ENCODE data around the gene LBX2. TPM values are rescaled to one million over a fixed set of nuclear protein-coding genes. Genes with fewer than 3 reads are reported as not detected.

LBX2 gene
- total RNA-seq = under 1 TPM in 1 of 2 experiments, not detected in 1; 0.25 TPM

GRCh38 chr2:74499267-74499939 is at the start of gene LBX2:
LBX2 (minus strand) TSS chr2:74499603; CDS start chr2:74499537, 66 bp downstream.
- ChIA-PET CTCF (interaction anchor here (0.9 to 5.6 kb wide), 3 partner anchors 10 to 17 kb away, joined by 3 to 38 read pairs (median 4); partner anchors contain the start of genes CCDC142 and TTC31), POLR2A (no interaction called here)
- Mint-ChIP-seq H3K27me3 (peaks cover 60% of the 10 kb centered on the region), H3K36me3 (ENCODE audit: low read depth) (peaks cover 22% of the 10 kb centered on the region), H3K4me1 (peaks cover 48% of the 10 kb centered on the region), H3K4me3 (peak within 1 kb of the TSS; percentile 79), H3K27ac (peak within 1 kb of the TSS; percentile 77), H3K9me3 (no peaks in the 10 kb centered on the region)
- DNase-seq = peak; percentile 41

GRCh38 chr2:74548285-74548899 is 49.0 kb upstream of the LBX2 start:
- Mint-ChIP-seq H3K36me3 (ENCODE audit: low read depth) (no peaks in the 10 kb centered on the region), H3K9me3 (no peaks in the 10 kb centered on the region), H3K27me3 (peaks cover 62% of the 10 kb centered on the region), H3K4me1 (peaks cover 16% of the 10 kb centered on the region), H3K27ac (no peak overlapping the region), H3K4me3 (peak overlapping the region; percentile 55)
- ChIA-PET CTCF (interaction anchor here (0.6 to 1.1 kb wide), 2 partner anchors 75 to 1354 kb away, joined by 3 to 4 read pairs; partner anchors contain the start of gene MRPL53), POLR2A (no interaction called here)
- DNase-seq = no peak

GRCh38 chr2:74546004-74546403 is 46.6 kb upstream of the LBX2 start:
- no peak for DNase-seq
- peaks cover 62% of the 10 kb centered on the region for H3K27me3 Mint-ChIP-seq
- H3K27ac Mint-ChIP-seq = no peak overlapping the region
- no peak overlapping the region for H3K4me3 Mint-ChIP-seq
- H3K36me3 Mint-ChIP-seq (ENCODE audit: low read depth) = no peaks in the 10 kb centered on the region
- H3K4me1 Mint-ChIP-seq = peaks cover 10% of the 10 kb centered on the region
- POLR2A ChIA-PET = no interaction called here
- CTCF ChIA-PET = interaction anchor here (0.7 to 1.7 kb wide), 4 partner anchors 10 to 42 kb away, joined by 3 to 5 read pairs (median 4); no protein-coding TSS in a partner anchor
- H3K9me3 Mint-ChIP-seq = no peaks in the 10 kb centered on the region

GRCh38 chr2:74544634-74545033 is 45.2 kb upstream of the LBX2 start:
- Mint-ChIP-seq H3K9me3 (no peaks in the 10 kb centered on the region), H3K27me3 (peaks cover 54% of the 10 kb centered on the region), H3K27ac (no peak overlapping the region), H3K4me1 (peaks cover 8% of the 10 kb centered on the region), H3K4me3 (no peak overlapping the region), H3K36me3 (ENCODE audit: low read depth) (no peaks in the 10 kb centered on the region)
- CTCF ChIA-PET = interaction anchor here (0.8 to 1.4 kb wide), 3 partner anchors 13 to 32 kb away, joined by 3 to 5 read pairs (median 4); no protein-coding TSS in a partner anchor
- POLR2A ChIA-PET = no interaction called here
- no peak for DNase-seq

- no peak overlapping the region for H3K4me3 Mint-ChIP-seq
- DNase-seq = no peak
- H3K4me1 Mint-ChIP-seq = peaks cover 10% of the 10 kb centered on the region
- no peaks in the 10 kb centered on the region for H3K36me3 Mint-ChIP-seq (ENCODE audit: low read depth)
- ChIA-PET CTCF (interaction anchor here (3.4 kb wide), 1 partner anchor 12 kb away, joined by 16 read pairs; the partner anchor contains the start of gene HTRA2), POLR2A (no interaction called here)
- no peaks in the 10 kb centered on the region for H3K9me3 Mint-ChIP-seq
- H3K27me3 Mint-ChIP-seq = peaks cover 56% of the 10 kb centered on the region
- no peak overlapping the region for H3K27ac Mint-ChIP-seq
Measured at GRCh38 chr2:74542978-74543377, 43.6 kb upstream of the LBX2 start.

GRCh38 chr2:74540291-74540690 is 40.9 kb upstream of the LBX2 start:
- peaks cover 10% of the 10 kb centered on the region for H3K4me1 Mint-ChIP-seq
- POLR2A ChIA-PET = no interaction called here
- no peaks in the 10 kb centered on the region for H3K36me3 Mint-ChIP-seq (ENCODE audit: low read depth)
- H3K27me3 Mint-ChIP-seq = peaks cover 43% of the 10 kb centered on the region
- CTCF ChIA-PET = interaction anchor here (1.0 to 3.4 kb wide), 4 partner anchors 9 to 39 kb away, joined by 4 to 16 read pairs (median 4); partner anchors contain the start of gene HTRA2
- H3K27ac Mint-ChIP-seq = no peak overlapping the region
- no peaks in the 10 kb centered on the region for H3K9me3 Mint-ChIP-seq
- H3K4me3 Mint-ChIP-seq = no peak overlapping the region
- no peak for DNase-seq

- Mint-ChIP-seq H3K4me1 (peaks cover 10% of the 10 kb centered on the region), H3K4me3 (no peak overlapping the region), H3K27me3 (peaks cover 34% of the 10 kb centered on the region), H3K36me3 (ENCODE audit: low read depth) (no peaks in the 10 kb centered on the region), H3K27ac (no peak overlapping the region), H3K9me3 (no peaks in the 10 kb centered on the region)
- DNase-seq = no peak
- CTCF ChIA-PET = interaction anchor here (0.9 to 2.1 kb wide), 7 partner anchors 9 to 418 kb away, joined by 3 to 7 read pairs (median 4); partner anchors contain the start of genes AUP1 and HTRA2
- POLR2A ChIA-PET = interaction anchor here (0.7 kb wide), 1 partner anchor 147 kb away, joined by 3 read pairs; no protein-coding TSS in a partner anchor
Measured at GRCh38 chr2:74538881-74539339, 39.5 kb upstream of the LBX2 start.

- peaks cover 26% of the 10 kb centered on the region for H3K27me3 Mint-ChIP-seq
- H3K4me3 Mint-ChIP-seq = no peak overlapping the region
- H3K9me3 Mint-ChIP-seq = no peaks in the 10 kb centered on the region
- DNase-seq = no peak
- ChIA-PET CTCF (interaction anchor here (1.3 kb wide), 1 partner anchor 15 kb away, joined by 3 read pairs; no protein-coding TSS in a partner anchor), POLR2A (no interaction called here)
- H3K36me3 Mint-ChIP-seq (ENCODE audit: low read depth) = peaks cover 4% of the 10 kb centered on the region
- H3K4me1 Mint-ChIP-seq = peaks cover 17% of the 10 kb centered on the region
- H3K27ac Mint-ChIP-seq = no peak overlapping the region
Measured at GRCh38 chr2:74537140-74537539, 37.7 kb upstream of the LBX2 start.

GRCh38 chr2:74536166-74536950 is 37.0 kb upstream of the LBX2 start:
- DNase-seq = no peak
- Mint-ChIP-seq H3K9me3 (no peaks in the 10 kb centered on the region), H3K4me3 (no peak overlapping the region), H3K27me3 (peaks cover 24% of the 10 kb centered on the region), H3K36me3 (ENCODE audit: low read depth) (peaks cover 9% of the 10 kb centered on the region), H3K4me1 (peaks cover 25% of the 10 kb centered on the region), H3K27ac (no peak overlapping the region)
- CTCF ChIA-PET = interaction anchor here (0.7 to 1.9 kb wide), 4 partner anchors 10 to 53 kb away, joined by 3 to 6 read pairs (median 4); partner anchors contain the start of genes CCDC142 and TTC31
- POLR2A ChIA-PET = no interaction called here

GRCh38 chr2:74535440-74535965 is 36.1 kb upstream of the LBX2 start:
- no peak overlapping the region for H3K27ac Mint-ChIP-seq
- ChIA-PET CTCF (interaction anchor here (0.7 to 1.9 kb wide), 4 partner anchors 10 to 53 kb away, joined by 3 to 6 read pairs (median 4); partner anchors contain the start of genes CCDC142 and TTC31), POLR2A (no interaction called here)

GRCh38 chr2:74534411-74534810 is 35.0 kb upstream of the LBX2 start:
- POLR2A ChIA-PET = no interaction called here
- no peaks in the 10 kb centered on the region for H3K9me3 Mint-ChIP-seq
- CTCF ChIA-PET = interaction anchor here (1.6 to 1.9 kb wide), 3 partner anchors 18 to 51 kb away, joined by 4 to 6 read pairs (median 4); partner anchors contain the start of genes CCDC142 and TTC31
- H3K4me1 Mint-ChIP-seq = peaks cover 32% of the 10 kb centered on the region
- no peak overlapping the region for H3K27ac Mint-ChIP-seq
- no peak overlapping the region for H3K4me3 Mint-ChIP-seq
- H3K27me3 Mint-ChIP-seq = peaks cover 21% of the 10 kb centered on the region
- DNase-seq = no peak
- H3K36me3 Mint-ChIP-seq (ENCODE audit: low read depth) = peaks cover 12% of the 10 kb centered on the region

More at GRCh38 chr2:74535440-74535965, 36.1 kb upstream of the LBX2 start:
- DNase-seq = no peak
- Mint-ChIP-seq H3K9me3 (no peaks in the 10 kb centered on the region), H3K27me3 (peaks cover 21% of the 10 kb centered on the region), H3K4me3 (no peak overlapping the region), H3K36me3 (ENCODE audit: low read depth) (peaks cover 12% of the 10 kb centered on the region), H3K4me1 (peaks cover 33% of the 10 kb centered on the region)

GRCh38 chr2:74533464-74533863 is 34.1 kb upstream of the LBX2 start:
- Mint-ChIP-seq H3K27me3 (peaks cover 12% of the 10 kb centered on the region), H3K4me3 (no peak overlapping the region), H3K36me3 (ENCODE audit: low read depth) (peaks cover 20% of the 10 kb centered on the region), H3K27ac (no peak overlapping the region), H3K4me1 (peaks cover 29% of the 10 kb centered on the region), H3K9me3 (no peaks in the 10 kb centered on the region)
- no peak for DNase-seq
- POLR2A ChIA-PET = interaction anchor here (0.6 kb wide), 1 partner anchor 75 kb away, joined by 5 read pairs; the partner anchor contains the start of gene WBP1
- CTCF ChIA-PET = interaction anchor here (0.6 to 1.9 kb wide), 6 partner anchors 16 to 89 kb away, joined by 3 to 7 read pairs (median 4); partner anchors contain the start of gene MRPL53
